ENCODE results near the gene DNAJB13. TPM values are rescaled to one million over a fixed set of nuclear protein-coding genes. Genes with fewer than 3 reads are reported as not detected.

The DNAJB13 gene
- total and polyA plus RNA-seq, 2 of the 4 experiments (the other 2 are of a cell fraction): 0.18 to 0.48 TPM

DNA sequence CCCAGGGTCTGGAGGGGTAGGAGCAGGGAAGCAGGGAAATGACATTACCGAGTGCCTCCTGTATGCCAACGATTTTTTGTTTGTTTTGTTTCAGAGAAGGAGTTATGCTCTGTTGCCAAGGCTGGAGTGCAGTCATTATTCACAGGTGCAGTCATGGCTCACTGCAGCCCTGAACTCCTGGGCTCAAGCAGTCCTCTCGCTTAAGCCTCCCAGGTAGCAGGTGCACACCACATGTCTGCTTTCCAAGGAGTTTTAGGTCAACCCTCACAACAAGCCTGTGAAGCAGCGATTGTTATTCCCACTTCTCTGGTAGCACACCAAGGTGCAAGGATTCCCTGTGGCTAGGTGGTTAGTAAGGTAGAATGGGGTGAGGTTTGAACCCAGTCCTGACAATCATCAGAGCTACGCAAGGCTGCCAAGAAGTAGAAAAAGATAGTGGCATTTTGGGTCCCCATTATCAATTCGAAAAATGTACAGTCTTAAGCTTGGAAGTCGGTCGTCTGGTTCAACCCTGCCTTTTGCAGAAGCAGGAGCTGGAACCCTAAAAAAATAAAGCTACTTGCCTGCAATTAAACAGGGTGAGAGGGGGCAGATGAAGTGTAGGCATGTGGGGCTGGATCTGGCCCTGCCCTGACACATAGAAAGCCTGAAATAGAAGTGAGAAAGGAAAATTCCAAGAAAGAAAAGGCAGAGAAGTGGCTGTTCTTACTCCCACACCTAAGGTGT lies 48.9 kb downstream of the DNAJB13 start:
- H3K4me1 ChIP-seq (ENCODE audit: control insufficient read depth, insufficient read depth, low read length): no peaks in the 10 kb centered on the region
- in situ Hi-C loops (cut with MboI; ENCODE audit: low sequenced_read_pairs): no loop called here
- no peak overlapping the region for H2BK120ac ChIP-seq (ENCODE audit: low read depth, low read length)
- BruUV-seq (replicated peaks): no TSS peak
- TF ChIP-seq MAZ (IDR thresholded peaks at IDR 0.05; ENCODE audit: borderline replicate concordance, low read depth, low read length): no peak
- no peak for TF ChIP-seq FOS (IDR thresholded peaks at IDR 0.05; ENCODE audit: low read depth, low read length)
- TF ChIP-seq, protein P1, sequence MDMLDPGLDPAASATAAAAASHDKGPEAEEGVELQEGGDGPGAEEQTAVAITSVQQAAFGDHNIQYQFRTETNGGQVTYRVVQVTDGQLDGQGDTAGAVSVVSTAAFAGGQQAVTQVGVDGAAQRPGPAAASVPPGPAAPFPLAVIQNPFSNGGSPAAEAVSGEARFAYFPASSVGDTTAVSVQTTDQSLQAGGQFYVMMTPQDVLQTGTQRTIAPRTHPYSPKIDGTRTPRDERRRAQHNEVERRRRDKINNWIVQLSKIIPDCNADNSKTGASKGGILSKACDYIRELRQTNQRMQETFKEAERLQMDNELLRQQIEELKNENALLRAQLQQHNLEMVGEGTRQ (IDR thresholded peaks at IDR 0.05; ENCODE audit: low read depth, low read length): no peak
- TF ChIP-seq, protein P2, sequence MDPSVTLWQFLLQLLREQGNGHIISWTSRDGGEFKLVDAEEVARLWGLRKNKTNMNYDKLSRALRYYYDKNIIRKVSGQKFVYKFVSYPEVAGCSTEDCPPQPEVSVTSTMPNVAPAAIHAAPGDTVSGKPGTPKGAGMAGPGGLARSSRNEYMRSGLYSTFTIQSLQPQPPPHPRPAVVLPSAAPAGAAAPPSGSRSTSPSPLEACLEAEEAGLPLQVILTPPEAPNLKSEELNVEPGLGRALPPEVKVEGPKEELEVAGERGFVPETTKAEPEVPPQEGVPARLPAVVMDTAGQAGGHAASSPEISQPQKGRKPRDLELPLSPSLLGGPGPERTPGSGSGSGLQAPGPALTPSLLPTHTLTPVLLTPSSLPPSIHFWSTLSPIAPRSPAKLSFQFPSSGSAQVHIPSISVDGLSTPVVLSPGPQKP (IDR thresholded peaks at IDR 0.05; ENCODE audit: borderline replicate concordance, low read depth, low read length): no peak
- TF ChIP-seq MXI1 (IDR thresholded peaks at IDR 0.05; ENCODE audit: borderline replicate concordance, low read depth, low read length): no peak
- no peak for TF ChIP-seq NFE2L2 (IDR thresholded peaks at IDR 0.05; ENCODE audit: low read depth, low read length)
- no peak for TF ChIP-seq RCOR1 (IDR thresholded peaks at IDR 0.05; ENCODE audit: insufficient replicate concordance, low read length)
- H3K9ac ChIP-seq (ENCODE audit: low read depth, low read length): no peak overlapping the region
- no peak overlapping the region for H3K4ac ChIP-seq (ENCODE audit: low read depth, low read length)
- no peak overlapping the region for H3K56ac ChIP-seq (ENCODE audit: extremely low read depth, insufficient read depth, low read length)
- ATAC-seq (ENCODE audit: low read depth) (no peak), DNase-seq (no peak)
- H2AFZ ChIP-seq (replicated peaks; ENCODE audit: low read length, poor library complexity): no peak overlapping the region
- no peak overlapping the region for H3K4me2 ChIP-seq (ENCODE audit: low read depth, low read length)
- intact Hi-C loops (cut with micrococcal nuclease): no loop called here
- H3K18ac ChIP-seq (ENCODE audit: low read depth, low read length): no peak overlapping the region
- H2BK20ac ChIP-seq (ENCODE audit: low read depth, low read length): no peak overlapping the region
- no peak overlapping the region for H3K4me3 ChIP-seq (ENCODE audit: insufficient read depth, low read depth, low read length)
- H3K9me3 ChIP-seq (ENCODE audit: control insufficient read depth, insufficient read depth, low read length): no peaks in the 10 kb centered on the region
- H3K14ac ChIP-seq (replicated peaks; ENCODE audit: low read depth, low read length): no peak overlapping the region
- H3K27me3 ChIP-seq (ENCODE audit: control insufficient read depth, insufficient read depth, low read length): no peaks in the 10 kb centered on the region
- dilution Hi-C loops (cut with HindIII; ENCODE audit: low sequenced_read_pairs, unreplicated experiment): no loop called here
- no peak overlapping the region for H2AK5ac ChIP-seq (ENCODE audit: low read depth, low read length)
- H3K36me3 ChIP-seq (ENCODE audit: control insufficient read depth, insufficient read depth, low read length): peaks cover 3% of the 10 kb centered on the region
- ChIA-PET CTCF (no interaction called here), POLR2A (ENCODE audit: unreplicated experiment) (no interaction called here)
- H4K8ac ChIP-seq (ENCODE audit: low read depth in 2 of 2, low read length in 2 of 2): no peak overlapping the region
- H2AK9ac ChIP-seq (replicated peaks; ENCODE audit: low read depth, low read length, poor library complexity): no peak overlapping the region
- H4K20me1 ChIP-seq (ENCODE audit: insufficient read depth, low read length): no peaks in the 10 kb centered on the region
- H3K9me1 ChIP-seq (ENCODE audit: insufficient read depth, low read length): 0 out of 2 replicates have a peak, but pooled peaks cover 4% of the 10 kb centered on the region
- H3K79me1 ChIP-seq (ENCODE audit: low read depth in 1 of 2, low read length in 2 of 2): no peaks in the 10 kb centered on the region
- H4K91ac ChIP-seq (ENCODE audit: insufficient read depth, low read depth, low read length): no peak overlapping the region
- WGBS, 2 experiments (ENCODE audit: extremely low coverage in 2 of 2, insufficient read length in 1 of 2): 83% methylated on average over 1 of the region's 8 CpGs; no CpG with 5 or more reads in 1 of the 2 experiments
- H2BK5ac ChIP-seq (ENCODE audit: low read depth, low read length, poor library complexity, severe bottlenecking): no peak overlapping the region
- no peak overlapping the region for H3K23ac ChIP-seq (ENCODE audit: low read depth, low read length)
- H2BK15ac ChIP-seq (ENCODE audit: low read depth, low read length): no peak overlapping the region
- no peak overlapping the region for H4K5ac ChIP-seq (ENCODE audit: low read depth, low read length)
- H3K27ac ChIP-seq (ENCODE audit: insufficient read depth, low read length): no peak overlapping the region

Data from IMR-90 (cell line).